ENCODE measurements around the gene PHLDB1.

The PHLDB1 gene

DNA sequence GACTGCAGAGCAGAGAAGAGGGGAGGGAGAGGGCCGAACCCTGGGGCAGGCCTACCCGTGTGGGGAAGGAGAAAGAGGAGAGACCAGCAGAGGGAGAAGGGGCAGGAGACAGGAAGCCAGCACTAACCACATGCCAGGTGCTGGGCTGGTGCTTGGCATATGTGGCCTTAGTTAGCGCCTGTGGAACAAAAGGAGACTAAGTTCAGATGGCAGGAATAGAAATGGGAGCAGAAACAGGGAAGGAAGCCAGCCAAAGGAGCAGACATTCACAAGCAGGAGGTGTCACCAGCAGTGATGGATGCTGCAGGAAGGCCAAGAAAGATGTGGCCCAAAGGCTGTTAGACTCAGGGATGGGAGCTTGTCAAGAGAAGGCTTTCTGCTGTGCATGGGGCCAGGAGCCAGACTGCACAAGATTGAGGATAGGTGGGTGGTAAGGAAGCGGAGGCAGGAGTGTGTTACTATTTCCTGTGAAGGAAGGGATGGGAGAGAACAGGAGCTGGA, 45.3 kb downstream of the PHLDB1 start:
- Histone ChIP-seq H3K79me2 (ENCODE audit: insufficient read depth, low read length) (no peaks in the 10 kb centered on the region), H3K9ac (ENCODE audit: low read depth, low read length) (no peak overlapping the region), H3K4me1 (ENCODE audit: insufficient read depth, low read length) (peaks cover 18% of the 10 kb centered on the region), H3K4me3 (ENCODE audit: low read depth in 1 of 2, low read length in 2 of 2) (no peak overlapping the region), H3K27ac (ENCODE audit: low read length) (peak overlapping the region; percentile 46; the same call in 1 of the 2 replicates), H3K36me3 (ENCODE audit: insufficient read depth, low read length) (no peaks in the 10 kb centered on the region), H3K9me3 (ENCODE audit: insufficient read depth, low read length, severe bottlenecking) (no peaks in the 10 kb centered on the region), H3K27me3 (ENCODE audit: insufficient read depth, low read length, poor library complexity) (no peaks in the 10 kb centered on the region), H4K20me1 (ENCODE audit: insufficient read depth, low read length) (no peaks in the 10 kb centered on the region), H3K4me2 (ENCODE audit: insufficient read depth, low read length) (no peak overlapping the region), H2AFZ (ENCODE audit: low read depth, low read length) (no peak overlapping the region)
- peak; percentile 65 for DNase-seq
- peak; percentile 97 for ATAC-seq (ENCODE audit: insufficient read depth, low read depth)
- TF ChIP-seq, protein P1, sequence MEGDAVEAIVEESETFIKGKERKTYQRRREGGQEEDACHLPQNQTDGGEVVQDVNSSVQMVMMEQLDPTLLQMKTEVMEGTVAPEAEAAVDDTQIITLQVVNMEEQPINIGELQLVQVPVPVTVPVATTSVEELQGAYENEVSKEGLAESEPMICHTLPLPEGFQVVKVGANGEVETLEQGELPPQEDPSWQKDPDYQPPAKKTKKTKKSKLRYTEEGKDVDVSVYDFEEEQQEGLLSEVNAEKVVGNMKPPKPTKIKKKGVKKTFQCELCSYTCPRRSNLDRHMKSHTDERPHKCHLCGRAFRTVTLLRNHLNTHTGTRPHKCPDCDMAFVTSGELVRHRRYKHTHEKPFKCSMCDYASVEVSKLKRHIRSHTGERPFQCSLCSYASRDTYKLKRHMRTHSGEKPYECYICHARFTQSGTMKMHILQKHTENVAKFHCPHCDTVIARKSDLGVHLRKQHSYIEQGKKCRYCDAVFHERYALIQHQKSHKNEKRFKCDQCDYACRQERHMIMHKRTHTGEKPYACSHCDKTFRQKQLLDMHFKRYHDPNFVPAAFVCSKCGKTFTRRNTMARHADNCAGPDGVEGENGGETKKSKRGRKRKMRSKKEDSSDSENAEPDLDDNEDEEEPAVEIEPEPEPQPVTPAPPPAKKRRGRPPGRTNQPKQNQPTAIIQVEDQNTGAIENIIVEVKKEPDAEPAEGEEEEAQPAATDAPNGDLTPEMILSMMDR (IDR thresholded peaks at IDR 0.05; ENCODE audit: borderline replicate concordance, extremely low read depth, low read length, poor library complexity, severe bottlenecking): peak; percentile 15
- TF ChIP-seq EZH2 (IDR thresholded peaks at IDR 0.05; ENCODE audit: borderline replicate concordance, low read depth, low read length, severe bottlenecking): no peak

DNA sequence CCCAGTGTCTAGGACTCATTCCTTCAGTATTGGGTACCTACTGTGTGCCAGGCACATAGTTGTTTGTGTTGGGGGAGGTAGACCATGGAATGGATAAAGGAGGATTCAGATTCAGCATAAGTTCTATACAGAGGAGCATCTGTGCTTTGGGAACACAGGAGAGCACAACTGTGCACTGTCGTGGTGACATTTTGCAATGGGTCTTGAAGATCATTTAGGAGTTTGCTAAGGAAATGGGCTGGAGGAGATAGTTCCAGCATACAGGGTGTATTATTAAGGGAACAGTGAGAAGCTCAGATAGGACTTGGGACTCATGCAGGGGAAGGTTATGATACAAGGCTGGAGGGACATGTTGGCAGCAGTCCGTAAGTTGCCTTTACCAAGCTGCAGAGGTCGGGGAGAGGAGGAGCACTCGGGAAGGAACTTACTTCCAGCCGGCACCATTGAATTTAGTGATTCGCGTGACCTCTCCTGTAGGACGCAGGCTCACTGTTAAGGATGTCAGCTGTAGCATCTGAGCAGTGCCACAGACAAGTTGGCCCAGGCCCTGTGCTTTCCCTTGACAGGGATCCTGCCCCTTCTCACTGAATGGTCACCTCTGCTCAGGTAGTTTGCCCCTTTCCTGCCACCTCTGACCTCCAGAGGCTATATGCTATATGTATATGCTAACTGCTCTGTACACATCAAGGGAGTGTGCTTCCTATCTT, 46.4 kb downstream of the PHLDB1 start:
- Histone ChIP-seq H3K4me2 (ENCODE audit: insufficient read depth, low read length) (no peak overlapping the region), H3K9ac (ENCODE audit: low read depth, low read length) (no peak overlapping the region), H3K9me3 (ENCODE audit: insufficient read depth, low read length, severe bottlenecking) (no peaks in the 10 kb centered on the region), H3K36me3 (ENCODE audit: insufficient read depth, low read length) (no peaks in the 10 kb centered on the region), H3K4me1 (ENCODE audit: insufficient read depth, low read length) (peaks cover 18% of the 10 kb centered on the region), H3K4me3 (ENCODE audit: low read depth in 1 of 2, low read length in 2 of 2) (no peak overlapping the region), H4K20me1 (ENCODE audit: insufficient read depth, low read length) (no peaks in the 10 kb centered on the region), H3K27me3 (ENCODE audit: insufficient read depth, low read length, poor library complexity) (no peaks in the 10 kb centered on the region), H2AFZ (ENCODE audit: low read depth, low read length) (no peak overlapping the region), H3K79me2 (ENCODE audit: insufficient read depth, low read length) (no peaks in the 10 kb centered on the region), H3K27ac (ENCODE audit: low read length) (no peak overlapping the region)
- no peak for DNase-seq
- TF ChIP-seq, protein P1 (IDR thresholded peaks at IDR 0.05; ENCODE audit: borderline replicate concordance, extremely low read depth, low read length, poor library complexity, severe bottlenecking): no peak
- no peak for TF ChIP-seq EZH2 (IDR thresholded peaks at IDR 0.05; ENCODE audit: borderline replicate concordance, low read depth, low read length, severe bottlenecking)
- no peak for ATAC-seq (ENCODE audit: insufficient read depth, low read depth)

DNA sequence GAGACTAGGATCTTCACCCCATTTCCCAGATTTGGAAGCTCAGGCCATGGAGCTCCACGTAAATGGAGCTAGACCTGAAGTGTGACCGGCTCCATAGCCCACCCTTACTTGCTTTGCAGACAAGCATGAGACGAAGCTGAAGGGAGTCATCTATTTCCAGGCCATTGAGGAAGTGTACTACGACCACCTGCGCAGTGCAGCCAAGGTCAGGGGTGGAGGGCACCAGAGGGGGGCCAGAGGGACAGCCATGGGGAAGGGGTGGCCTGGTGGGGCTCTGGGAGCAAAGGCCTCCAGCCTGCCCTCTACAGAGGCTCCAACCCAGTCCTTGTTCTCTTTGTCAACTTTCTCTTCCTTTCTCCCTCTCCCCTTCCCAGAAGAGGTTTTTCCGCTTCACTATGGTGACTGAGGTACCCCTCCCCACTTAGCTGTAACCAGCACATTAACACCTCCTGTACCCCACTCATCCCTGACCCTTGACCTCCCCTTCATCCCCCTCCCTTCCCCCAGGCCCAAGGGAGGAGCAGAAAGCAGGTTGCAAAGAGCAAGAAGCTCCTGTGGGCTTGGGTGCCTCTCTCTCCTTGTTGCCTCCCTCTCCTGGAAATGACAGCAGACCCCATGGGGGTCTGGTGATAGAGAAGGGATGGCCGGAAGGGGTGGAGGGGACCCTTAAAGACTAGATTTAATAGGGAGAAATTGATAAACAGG, 48.2 kb downstream of the PHLDB1 start:
- H3K27me3 ChIP-seq (ENCODE audit: insufficient read depth, low read length, poor library complexity): peaks cover 6% of the 10 kb centered on the region
- no peak overlapping the region for H3K4me2 ChIP-seq (ENCODE audit: insufficient read depth, low read length)
- ATAC-seq (ENCODE audit: insufficient read depth, low read depth) (no peak), DNase-seq (no peak)
- H3K27ac ChIP-seq (ENCODE audit: low read length): no peak overlapping the region
- no peaks in the 10 kb centered on the region; the same call in 1 of the 2 replicates for H4K20me1 ChIP-seq (ENCODE audit: insufficient read depth, low read length)
- no peaks in the 10 kb centered on the region for H3K9me3 ChIP-seq (ENCODE audit: insufficient read depth, low read length, severe bottlenecking)
- H2AFZ ChIP-seq (ENCODE audit: low read depth, low read length): no peak overlapping the region
- H3K4me3 ChIP-seq (ENCODE audit: low read depth in 1 of 2, low read length in 2 of 2): no peak overlapping the region
- no peak overlapping the region for H3K9ac ChIP-seq (ENCODE audit: low read depth, low read length)
- H3K79me2 ChIP-seq (ENCODE audit: insufficient read depth, low read length): no peaks in the 10 kb centered on the region
- H3K36me3 ChIP-seq (ENCODE audit: insufficient read depth, low read length): no peaks in the 10 kb centered on the region
- TF ChIP-seq EZH2 (IDR thresholded peaks at IDR 0.05; ENCODE audit: borderline replicate concordance, low read depth, low read length, severe bottlenecking): no peak
- TF ChIP-seq, protein P1 (IDR thresholded peaks at IDR 0.05; ENCODE audit: borderline replicate concordance, extremely low read depth, low read length, poor library complexity, severe bottlenecking): no peak
- peaks cover 27% of the 10 kb centered on the region for H3K4me1 ChIP-seq (ENCODE audit: insufficient read depth, low read length)

All from DND-41 (cell line).